Body of pancreas (tissue), 4 donors: ENCODE data around the gene FN3K.

Source experiments
- POLR2A ChIP-seq, 3 donors: fragments of 450-650 bp; IDR thresholded peaks; one replicate each; pipeline ENCODE4 v1.6.1; 2016; ENCODE audit warnings: antibody characterized with exemption in 3 of 3, mild to moderate bottlenecking in 2 of 3
- TF ChIP-seq, protein P1 (sequence below), 7 experiments: fragments of 450-650 bp in 4 of 7; fragments of 200-600 bp in 3 of 7; sonication (generic) in 3 of 7; IDR thresholded peaks; one replicate each; pipeline ENCODE4 v1.5.1; 2016 to 2019; ENCODE audit warnings: antibody characterized with exemption in 7 of 7

- TF ChIP-seq, protein P1, sequence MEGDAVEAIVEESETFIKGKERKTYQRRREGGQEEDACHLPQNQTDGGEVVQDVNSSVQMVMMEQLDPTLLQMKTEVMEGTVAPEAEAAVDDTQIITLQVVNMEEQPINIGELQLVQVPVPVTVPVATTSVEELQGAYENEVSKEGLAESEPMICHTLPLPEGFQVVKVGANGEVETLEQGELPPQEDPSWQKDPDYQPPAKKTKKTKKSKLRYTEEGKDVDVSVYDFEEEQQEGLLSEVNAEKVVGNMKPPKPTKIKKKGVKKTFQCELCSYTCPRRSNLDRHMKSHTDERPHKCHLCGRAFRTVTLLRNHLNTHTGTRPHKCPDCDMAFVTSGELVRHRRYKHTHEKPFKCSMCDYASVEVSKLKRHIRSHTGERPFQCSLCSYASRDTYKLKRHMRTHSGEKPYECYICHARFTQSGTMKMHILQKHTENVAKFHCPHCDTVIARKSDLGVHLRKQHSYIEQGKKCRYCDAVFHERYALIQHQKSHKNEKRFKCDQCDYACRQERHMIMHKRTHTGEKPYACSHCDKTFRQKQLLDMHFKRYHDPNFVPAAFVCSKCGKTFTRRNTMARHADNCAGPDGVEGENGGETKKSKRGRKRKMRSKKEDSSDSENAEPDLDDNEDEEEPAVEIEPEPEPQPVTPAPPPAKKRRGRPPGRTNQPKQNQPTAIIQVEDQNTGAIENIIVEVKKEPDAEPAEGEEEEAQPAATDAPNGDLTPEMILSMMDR (IDR thresholded peaks at IDR 0.05) = peak in 6 of 7 experiments; percentile 45 to 62 (median 60)
- no peak for TF ChIP-seq POLR2A (IDR thresholded peaks at IDR 0.05)
Measured at GRCh38 chr17:82767041-82767754, 31.8 kb downstream of the FN3K start.
